NCI-H2107 treated with DMSO at 0.1 percent for 48 hours (cell line): Measurements from ENCODE around the gene EPG5.
A peak's percentile ranks its signal among the peaks of the same experiment; 100 is the strongest.
"Not testable (repeated sequence)": the region's sequence is repeated elsewhere in the genome, so short reads cannot be mapped to it uniquely, and the experiment has no call there.

Experiments
- DNase-seq: peaks from one replicate; lab custom pipeline; 2025; ENCODE audit not compliant: unreplicated experiment; lab: John Stamatoyannopoulos, UW

The EPG5 gene

DNA sequence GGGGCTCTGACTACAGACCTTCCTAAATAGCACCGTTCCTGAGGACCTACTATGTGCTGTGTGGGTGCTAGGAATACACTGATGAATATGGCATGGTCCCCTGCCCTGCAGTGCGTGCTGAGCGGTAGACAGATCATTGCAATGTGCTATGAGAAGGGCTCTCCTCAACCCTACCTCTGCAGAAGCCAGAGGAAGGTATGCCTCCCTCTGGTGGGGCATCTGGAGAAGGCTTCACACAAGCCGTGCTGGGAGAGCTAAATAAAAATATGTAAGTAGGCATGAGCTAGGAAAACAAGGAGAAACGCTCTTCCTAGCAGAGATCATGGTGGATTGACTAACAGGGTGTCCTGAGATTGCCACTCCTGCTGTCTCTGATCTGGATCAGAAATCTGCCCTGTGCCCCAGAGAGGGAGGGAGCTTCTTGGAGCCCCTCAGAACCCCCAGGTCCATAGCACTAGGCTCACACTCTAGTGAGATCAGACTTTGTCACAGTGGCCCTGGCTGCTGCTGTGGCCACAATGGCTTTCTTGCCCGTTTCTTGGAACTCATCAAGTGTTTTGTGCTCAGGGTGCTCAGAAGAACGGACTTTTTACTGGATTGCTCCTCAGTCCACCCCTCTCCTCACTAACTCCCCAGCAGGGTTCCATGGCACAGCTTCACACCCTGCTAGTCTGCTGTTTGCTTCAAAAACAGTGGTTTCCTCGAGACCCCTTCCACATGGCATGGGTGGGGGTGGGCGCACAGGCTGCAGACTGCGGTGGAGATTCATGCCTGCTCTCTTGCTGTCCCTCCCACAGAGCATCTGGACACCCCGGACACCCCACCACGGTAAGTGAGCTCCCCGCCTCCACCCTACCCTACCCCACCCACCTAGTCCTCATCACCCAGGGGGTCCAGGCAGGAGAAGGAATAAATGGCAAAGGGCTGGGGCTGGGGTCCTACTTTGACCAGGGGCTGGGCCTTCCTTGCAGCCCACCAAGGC is 127.4 kb downstream of the EPG5 start:
- peak; percentile 50 for DNase-seq

GRCh38 chr18:45838302-45839070 is 128.6 kb downstream of the EPG5 start:
- no peak for DNase-seq

- DNase-seq: no peak
Measured at GRCh38 chr18:45837283-45838070, 129.7 kb downstream of the EPG5 start.

GRCh38 chr18:45836242-45837205 is 130.6 kb downstream of the EPG5 start:
- peak; percentile 73 for DNase-seq

DNA sequence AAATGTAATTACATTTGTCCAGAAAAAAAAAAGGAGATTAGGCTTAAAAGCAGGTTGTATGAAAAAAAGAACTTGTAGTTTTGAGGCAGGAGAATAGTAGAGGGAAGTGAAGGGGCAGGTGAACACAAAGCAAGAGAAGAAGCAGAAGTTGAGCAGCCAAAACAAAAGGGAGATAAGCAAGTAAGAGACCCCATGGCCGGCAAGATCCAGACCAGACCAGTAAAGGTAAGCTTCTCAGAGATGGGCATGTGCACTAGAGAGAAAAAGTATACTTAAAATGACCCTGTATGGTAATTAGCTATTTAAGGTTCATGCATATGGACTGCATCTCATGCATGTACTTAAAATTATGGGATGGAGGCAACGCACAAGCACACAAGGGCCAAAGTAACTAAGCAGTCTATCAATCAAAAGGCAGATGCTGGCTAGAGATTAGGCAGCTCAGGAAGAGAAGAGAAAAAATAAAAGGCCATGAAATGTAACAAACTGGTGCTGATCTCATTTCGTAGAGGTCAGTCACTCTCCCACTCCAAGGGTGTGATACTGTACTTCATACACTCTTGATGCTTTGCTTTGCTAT is 132.0 kb downstream of the EPG5 start:
- no peak for DNase-seq

- no peak for DNase-seq
Measured at GRCh38 chr18:45834306-45834705, 132.8 kb downstream of the EPG5 start.

GRCh38 chr18:45833846-45834245 is 133.3 kb downstream of the EPG5 start:
- DNase-seq: no peak

DNA sequence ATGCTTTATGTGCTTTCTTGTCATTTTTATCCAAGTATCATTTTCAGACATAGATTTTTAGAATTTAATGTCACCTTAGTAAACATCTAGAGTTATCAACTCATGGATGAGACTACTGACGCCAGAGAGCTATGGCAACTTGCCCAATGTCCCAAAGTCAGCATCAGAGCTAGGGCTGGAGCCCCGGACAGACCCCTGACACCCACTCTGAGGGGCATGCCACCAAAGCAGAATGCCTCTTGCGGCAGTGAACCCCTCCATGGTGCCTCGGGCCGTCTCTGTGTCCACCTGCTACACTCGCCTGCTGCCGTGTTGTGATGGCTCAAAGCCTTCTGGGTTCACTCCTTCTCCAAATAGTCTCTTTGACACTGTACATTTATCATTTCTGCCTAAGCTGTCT is 136.2 kb downstream of the EPG5 start:
- no peak for DNase-seq

GRCh38 chr18:45829855-45830254 is 137.3 kb downstream of the EPG5 start:
- DNase-seq: peak; percentile 57

DNA sequence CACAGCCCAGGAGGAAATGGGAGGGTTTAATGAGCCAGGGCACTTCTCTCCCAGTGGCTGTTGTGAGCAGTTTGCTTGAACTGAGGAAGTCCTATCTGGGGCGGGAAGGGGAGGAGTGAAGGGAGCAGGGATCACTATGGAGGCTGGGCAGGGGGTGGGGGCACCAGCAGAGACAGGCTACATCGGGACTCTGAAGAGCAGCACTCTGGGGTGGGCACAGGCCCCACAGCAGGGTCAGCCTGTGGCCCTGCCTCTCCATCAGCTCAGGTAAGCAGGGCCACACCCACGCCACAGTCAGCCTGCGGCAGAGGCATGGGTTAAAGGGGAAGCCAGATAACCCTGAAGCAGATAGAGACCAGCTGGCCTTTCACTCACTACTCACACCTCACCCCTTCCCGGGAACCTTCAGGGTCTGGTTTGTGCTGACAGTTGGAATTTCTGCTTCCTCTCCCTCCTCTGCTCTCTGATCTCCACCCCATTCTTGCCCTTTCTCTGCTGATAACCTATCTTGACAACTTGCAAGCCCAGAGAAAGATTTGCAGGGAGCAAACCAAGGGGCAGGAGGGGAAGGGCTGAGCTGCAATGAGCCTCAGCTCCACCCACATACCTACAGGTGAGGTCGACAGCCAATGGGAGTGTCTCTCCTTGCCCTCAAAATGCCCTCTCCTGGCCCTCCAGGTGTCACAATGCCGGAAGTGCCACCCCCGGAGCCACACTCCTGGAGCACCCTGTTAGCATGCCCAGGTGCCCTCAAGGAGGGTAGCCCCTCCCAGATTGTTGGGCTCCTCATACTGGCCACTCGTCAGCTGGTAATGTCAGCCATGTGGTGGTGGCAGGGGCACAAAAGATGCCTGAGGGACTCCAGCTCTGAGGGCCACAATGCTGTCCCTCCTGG is 138.0 kb downstream of the EPG5 start:
- peak; percentile 55 for DNase-seq

- not testable (repeated sequence) for DNase-seq
Measured at GRCh38 chr18:45826716-45827115, 140.4 kb downstream of the EPG5 start.

DNA sequence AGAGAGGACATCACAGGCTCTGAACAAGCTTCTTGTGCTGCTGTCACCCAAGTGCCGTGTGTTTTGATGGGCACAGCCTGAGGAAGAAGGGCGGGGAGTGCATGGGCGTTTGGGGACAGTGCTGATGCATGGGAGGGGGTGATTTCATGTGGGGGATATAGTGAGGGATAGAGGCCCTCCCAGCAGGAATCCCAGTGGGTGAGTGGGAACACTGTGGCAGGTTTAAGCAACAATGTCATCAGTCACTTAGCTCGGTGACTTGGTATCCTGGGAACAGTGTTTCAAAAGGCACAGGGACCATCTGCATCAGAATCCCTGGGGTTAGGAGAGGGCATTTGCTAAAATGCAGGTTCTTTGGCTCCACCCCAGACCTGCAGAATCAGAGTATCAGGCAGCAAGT is 141.0 kb downstream of the EPG5 start:
- DNase-seq: no peak

- peak; percentile 51 for DNase-seq
Measured at GRCh38 chr18:45825258-45826044, 141.7 kb downstream of the EPG5 start, which contains the start of gene SIGLEC15. TSS of gene SIGLEC15 (plus strand) at chr18:45825675. CDS start at chr18:45825729, 54 bp downstream.

GRCh38 chr18:45821711-45822110 is 145.4 kb downstream of the EPG5 start:
- DNase-seq: no peak

- DNase-seq: no peak
Measured at GRCh38 chr18:45821026-45821425, 146.1 kb downstream of the EPG5 start.

DNA sequence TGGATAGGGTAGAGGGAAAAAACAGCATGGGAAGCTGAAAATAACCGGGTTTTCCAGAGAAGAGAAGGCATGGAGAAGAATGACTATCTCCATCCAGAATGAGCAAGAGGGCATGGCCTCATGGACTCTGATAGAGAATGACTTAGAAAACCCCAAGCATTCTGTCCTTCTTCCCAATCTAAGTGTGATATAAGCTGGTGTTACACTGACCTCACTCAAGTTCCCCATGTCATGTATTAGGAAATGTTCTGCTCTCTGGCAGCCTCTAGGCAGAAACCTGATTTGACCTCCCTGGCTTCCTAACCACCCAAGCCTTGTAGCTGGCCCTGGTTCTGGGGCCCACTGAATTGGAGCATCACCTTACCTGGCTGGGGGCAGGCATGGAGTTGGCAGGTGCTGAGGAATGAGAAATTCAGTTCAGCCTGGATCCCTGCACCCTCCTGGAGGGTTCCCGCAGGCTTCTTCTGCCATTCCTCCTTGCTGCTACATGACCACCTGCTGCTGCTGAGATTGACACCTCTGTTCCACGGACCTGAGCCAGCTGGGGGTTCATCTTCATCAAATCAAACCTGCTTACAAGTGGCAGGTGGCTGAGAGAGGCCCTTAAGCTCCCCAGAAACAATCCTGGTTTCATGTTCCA is 146.9 kb downstream of the EPG5 start:
- DNase-seq: peak; percentile 78

- DNase-seq: not testable (repeated sequence)
Measured at GRCh38 chr18:45818765-45819164, 148.4 kb downstream of the EPG5 start.
